Trophoblast cell (in vitro differentiated cells and primary cell): Measurements from ENCODE around the gene EMID1.

Source experiments
- DNase-seq, 2 donors: peaks; one replicate each; pipeline ENCODE4 v3.0.0-alpha.2; 2016
- H2AFZ ChIP-seq: 2 replicates; pipeline ENCODE4 v1.6.1; 2013; ENCODE audit warnings: low read length, moderate library complexity, mild to moderate bottlenecking; ENCODE audit not compliant: insufficient read depth, poor library complexity
- H2AK5ac ChIP-seq: 2 replicates; pipeline ENCODE4 v1.6.1; 2013; ENCODE audit warnings: mild to moderate bottlenecking, low read length
- H2BK120ac ChIP-seq: 2 replicates; pipeline ENCODE4 v1.6.1; 2013; ENCODE audit warnings: low read length, mild to moderate bottlenecking, moderate library complexity; ENCODE audit not compliant: insufficient read depth, poor library complexity
- H2BK12ac ChIP-seq: 2 replicates; pipeline ENCODE4 v1.6.1; 2013; ENCODE audit warnings: mild to moderate bottlenecking, low read length, moderate library complexity
- H2BK5ac ChIP-seq: 2 replicates; pipeline ENCODE4 v1.6.1; 2013; ENCODE audit warnings: low read length, low read depth, moderate library complexity, mild to moderate bottlenecking; ENCODE audit not compliant: poor library complexity
- H3K14ac ChIP-seq: 2 replicates; pipeline ENCODE4 v1.6.1; 2013; ENCODE audit warnings: mild to moderate bottlenecking, low read length
- H3K18ac ChIP-seq: 2 replicates; pipeline ENCODE4 v1.6.1; 2013; ENCODE audit warnings: mild to moderate bottlenecking, low read length
- H3K23ac ChIP-seq: 2 replicates; pipeline ENCODE4 v1.6.1; 2013; ENCODE audit warnings: low read length
- H3K27ac ChIP-seq: 2 replicates; pipeline ENCODE4 v1.5.1; 2013; ENCODE audit warnings: low read depth, mild to moderate bottlenecking, inconsistent platforms, low read length, moderate library complexity
- H3K27me3 ChIP-seq: 2 replicates; pipeline ENCODE4 v1.6.1; 2013; ENCODE audit warnings: inconsistent platforms, mild to moderate bottlenecking, low read length, moderate library complexity; ENCODE audit not compliant: insufficient read depth
- H3K36me3 ChIP-seq, 2 experiments: 1 replicate in 1 of 2; 2 replicates in 1 of 2; pipeline ENCODE4 v1.6.1; 2013; ENCODE audit warnings: low read length in 2 of 2, mild to moderate bottlenecking in 2 of 2, moderate library complexity in 1 of 2; ENCODE audit not compliant: insufficient read depth in 2 of 2, control insufficient read depth in 1 of 2
- H3K4ac ChIP-seq: 2 replicates; pipeline ENCODE4 v1.6.1; 2013; ENCODE audit warnings: low read depth, mild to moderate bottlenecking, low read length, moderate library complexity
- H3K4me1 ChIP-seq, 2 experiments: 1 replicate in 1 of 2; 2 replicates in 1 of 2; pipeline ENCODE4 v1.6.1; 2013; ENCODE audit warnings: low read length in 2 of 2, mild to moderate bottlenecking in 2 of 2, moderate library complexity in 1 of 2; ENCODE audit not compliant: insufficient read depth in 2 of 2, control insufficient read depth in 1 of 2
- H3K4me2 ChIP-seq: 2 replicates; pipeline ENCODE4 v1.6.1; 2013; ENCODE audit warnings: inconsistent platforms, mild to moderate bottlenecking, low read length, moderate library complexity
- H3K4me3 ChIP-seq: 2 replicates; pipeline ENCODE4 v1.5.1; 2013; ENCODE audit warnings: mild to moderate bottlenecking, low read depth, low read length, inconsistent platforms
- H3K79me1 ChIP-seq: one replicate; pipeline ENCODE4 v1.6.1; 2013; ENCODE audit warnings: low read length
- H3K79me2 ChIP-seq: 2 replicates; pipeline ENCODE4 v1.6.1; 2013; ENCODE audit warnings: low read length, mild to moderate bottlenecking; ENCODE audit not compliant: control insufficient read depth, insufficient read depth, poor library complexity
- H3K9ac ChIP-seq: 2 replicates; pipeline ENCODE4 v1.6.1; 2013; ENCODE audit warnings: mild to moderate bottlenecking, low read length
- H3K9me3 ChIP-seq: 2 replicates; pipeline ENCODE4 v1.6.1; 2013; ENCODE audit warnings: low read depth, mild to moderate bottlenecking, control low read depth, inconsistent platforms, low read length; ENCODE audit not compliant: insufficient read depth
- H4K12ac ChIP-seq: 2 replicates; pipeline ENCODE4 v1.6.1; 2013; ENCODE audit warnings: low read depth, mild to moderate bottlenecking, low read length, moderate library complexity
- H4K8ac ChIP-seq: 2 replicates; pipeline ENCODE4 v1.6.1; 2013; ENCODE audit warnings: low read depth, mild to moderate bottlenecking, low read length, moderate library complexity
- H4K91ac ChIP-seq: one replicate; pipeline ENCODE4 v1.6.1; 2013; ENCODE audit warnings: low read depth, mild to moderate bottlenecking, low read length, moderate library complexity
- WGBS: extraction: QIAGEN DNeasy Blood & Tissue Kit; methylation state at CpG from one replicate; pipeline ENCODE4 v1.1.7; 2013; ENCODE audit warnings: missing lambda C conversion rate; ENCODE audit not compliant: insufficient read length, insufficient coverage; ENCODE audit errors: extremely low coverage; 5-methylcytosine and 5-hydroxymethylcytosine counted together

The EMID1 gene

GRCh38 chr22:29226351-29226981 is 20.8 kb downstream of the EMID1 start:
- no peak overlapping the region for H2AFZ ChIP-seq
- H4K12ac ChIP-seq: no peak overlapping the region
- no peak overlapping the region for H2BK120ac ChIP-seq
- no peak overlapping the region for H3K14ac ChIP-seq
- no peak overlapping the region for H4K91ac ChIP-seq
- H3K23ac ChIP-seq: no peak overlapping the region
- DNase-seq: no peak
- H2AK5ac ChIP-seq: no peak overlapping the region
- no peak overlapping the region for H3K4ac ChIP-seq
- H3K18ac ChIP-seq: no peak overlapping the region
- H2BK12ac ChIP-seq: no peak overlapping the region
- no peak overlapping the region for H3K27ac ChIP-seq
- H3K9me3 ChIP-seq: no peaks in the 10 kb centered on the region
- H2BK5ac ChIP-seq: no peak overlapping the region
- H3K9ac ChIP-seq: no peak overlapping the region
- H3K4me2 ChIP-seq: no peak overlapping the region
- no peaks in the 10 kb centered on the region for H3K27me3 ChIP-seq
- H3K79me2 ChIP-seq: no peaks in the 10 kb centered on the region
- no peaks in the 10 kb centered on the region for H3K4me1 ChIP-seq
- H3K4me3 ChIP-seq: no peak overlapping the region
- H3K36me3 ChIP-seq: no peaks in the 10 kb centered on the region
- no CpG with 5 or more reads among the region's 11 CpGs for WGBS
- no peak overlapping the region for H4K8ac ChIP-seq
- no peaks in the 10 kb centered on the region for H3K79me1 ChIP-seq

GRCh38 chr22:29230972-29231875 is 25.5 kb downstream of the EMID1 start:
- DNase-seq: no peak
- Histone ChIP-seq H3K79me2 (no peaks in the 10 kb centered on the region), H3K4me2 (no peak overlapping the region), H3K27ac (no peak overlapping the region), H4K8ac (no peak overlapping the region), H3K36me3 (no peaks in the 10 kb centered on the region), H3K9me3 (peaks cover 2% of the 10 kb centered on the region), H3K4me1 (no peaks in the 10 kb centered on the region), H2BK12ac (no peak overlapping the region), H4K91ac (no peak overlapping the region), H3K79me1 (no peaks in the 10 kb centered on the region), H3K9ac (peak overlapping the region; percentile 2), H2BK5ac (no peak overlapping the region), H3K27me3 (no peaks in the 10 kb centered on the region), H3K4ac (no peak overlapping the region), H3K14ac (no peak overlapping the region), H3K23ac (no peak overlapping the region), H3K18ac (no peak overlapping the region), H2AK5ac (no peak overlapping the region), H4K12ac (no peak overlapping the region), H2AFZ (no peak overlapping the region), H2BK120ac (no peak overlapping the region), H3K4me3 (no peak overlapping the region)
- whole genome bisulfite sequencing: no CpG with 5 or more reads among the region's 19 CpGs

GRCh38 chr22:29231971-29232959 is 26.6 kb downstream of the EMID1 start:
- Histone ChIP-seq H2AFZ (no peak overlapping the region), H4K91ac (no peak overlapping the region), H3K4me3 (no peak overlapping the region), H3K23ac (peak overlapping the region; percentile 5), H3K4me2 (no peak overlapping the region), H3K79me1 (no peaks in the 10 kb centered on the region), H4K12ac (no peak overlapping the region), H3K18ac (no peak overlapping the region), H3K36me3 (no peaks in the 10 kb centered on the region), H3K9me3 (peaks cover 2% of the 10 kb centered on the region), H3K27me3 (no peaks in the 10 kb centered on the region), H3K27ac (no peak overlapping the region), H2BK5ac (no peak overlapping the region), H4K8ac (no peak overlapping the region), H3K14ac (no peak overlapping the region), H3K4ac (no peak overlapping the region), H3K4me1 (no peaks in the 10 kb centered on the region), H2BK12ac (no peak overlapping the region), H3K9ac (no peak overlapping the region), H3K79me2 (no peaks in the 10 kb centered on the region), H2AK5ac (no peak overlapping the region), H2BK120ac (no peak overlapping the region)
- no CpG with 5 or more reads among the region's 22 CpGs for WGBS
- DNase-seq: no peak

GRCh38 chr22:29233277-29233877 is 27.7 kb downstream of the EMID1 start:
- Histone ChIP-seq H4K8ac (no peak overlapping the region), H3K4me1 (no peaks in the 10 kb centered on the region), H3K79me1 (no peaks in the 10 kb centered on the region), H2AFZ (no peak overlapping the region), H3K4me3 (peak overlapping the region; percentile 16), H3K9ac (peak overlapping the region; percentile 20), H3K27me3 (no peaks in the 10 kb centered on the region), H2BK120ac (no peak overlapping the region), H2BK12ac (no peak overlapping the region), H3K23ac (no peak overlapping the region), H3K9me3 (peaks cover 2% of the 10 kb centered on the region), H3K4me2 (no peak overlapping the region), H3K27ac (no peak overlapping the region), H4K91ac (no peak overlapping the region), H3K18ac (no peak overlapping the region), H2BK5ac (no peak overlapping the region), H3K36me3 (no peaks in the 10 kb centered on the region), H4K12ac (no peak overlapping the region), H3K14ac (no peak overlapping the region), H3K79me2 (no peaks in the 10 kb centered on the region), H3K4ac (no peak overlapping the region), H2AK5ac (no peak overlapping the region)
- no peak for DNase-seq
- WGBS: no CpG with 5 or more reads among the region's 1 CpG
